GM12878 (cell line): Measurements from ENCODE around the gene ITSN2.

Experiments
- CHD4 ChIP-seq: fragments of 200-600 bp; sonication (generic); IDR thresholded peaks from 2 replicates; pipeline ENCODE4 v1.6.1; 2016; ENCODE audit warnings: mild to moderate bottlenecking
- FOS ChIP-seq: IDR thresholded peaks from 3 replicates; pipeline ENCODE4 v1.6.1; 2011; ENCODE audit warnings: borderline replicate concordance; ENCODE audit not compliant: insufficient read length; ENCODE audit errors: extremely low read depth

- TF ChIP-seq CHD4 (no peak), FOS (no peak)
These were observed 196.7 kb downstream of the ITSN2 start for GRCh38 chr2:24163601-24164000.
